Fibroblast of lung (primary cell): ENCODE results near the gene RUNX1. TPM values are rescaled to one million over a fixed set of nuclear protein-coding genes. Genes with fewer than 3 reads are reported as not detected.

Experiments
- DNase-seq, 2 donors: peaks; one replicate each; pipeline versions ENCODE4 v3.0.0 to v3.0.0-alpha.2; 2010; ENCODE audit warnings: low read depth in 2 of 2
- H2AFZ ChIP-seq: 2 replicates; pipeline ENCODE4 v1.5.1; 2012; ENCODE audit warnings: low read length, control low read depth, inconsistent platforms
- H3K27ac ChIP-seq: 2 replicates; pipeline ENCODE4 v1.5.1; 2011; ENCODE audit warnings: low read length, control low read depth; ENCODE audit not compliant: insufficient read depth
- H3K27me3 ChIP-seq: 2 replicates; pipeline ENCODE4 v1.5.1; 2011; ENCODE audit warnings: mild to moderate bottlenecking, low read length; ENCODE audit not compliant: control insufficient read depth, insufficient read depth
- H3K36me3 ChIP-seq: 2 replicates; pipeline ENCODE4 v1.5.1; 2011; ENCODE audit warnings: low read length; ENCODE audit not compliant: control insufficient read depth, insufficient read depth
- H3K4me1 ChIP-seq: 2 replicates; pipeline ENCODE4 v1.5.1; 2011; ENCODE audit warnings: low read length; ENCODE audit not compliant: control insufficient read depth, insufficient read depth; ENCODE audit errors: extremely low read depth
- H3K4me2 ChIP-seq: 2 replicates; pipeline ENCODE4 v1.5.1; 2011; ENCODE audit warnings: low read length, control low read depth; ENCODE audit not compliant: insufficient read depth; ENCODE audit errors: extremely low read depth
- H3K4me3 ChIP-seq, 4 experiments: fragments of 200-600 bp in 1 of 4; sonication (generic) in 1 of 4; replicated peaks in 1 of 4; 2 replicates each; pipeline ENCODE4 v1.5.1; 2011 to 2016; ENCODE audit warnings: low read length in 4 of 4, low read depth in 3 of 4, mild to moderate bottlenecking in 3 of 4, control low read depth in 2 of 4, inconsistent platforms in 1 of 4, mixed read lengths in 1 of 4; ENCODE audit not compliant: insufficient read depth in 1 of 4; ENCODE audit errors: control extremely low read depth in 1 of 4
- H3K79me2 ChIP-seq: 2 replicates; pipeline ENCODE4 v1.5.1; 2012; ENCODE audit warnings: mild to moderate bottlenecking, low read length, inconsistent platforms; ENCODE audit not compliant: control insufficient read depth, insufficient read depth
- H3K9ac ChIP-seq: 2 replicates; pipeline ENCODE4 v1.5.1; 2011; ENCODE audit warnings: mild to moderate bottlenecking, low read length, control low read depth; ENCODE audit not compliant: insufficient read depth
- H3K9me3 ChIP-seq: 2 replicates; pipeline ENCODE4 v1.5.1; 2012; ENCODE audit warnings: low read depth, low read length; ENCODE audit not compliant: control insufficient read depth, insufficient read depth
- H4K20me1 ChIP-seq: 2 replicates; pipeline ENCODE4 v1.5.1; 2011; ENCODE audit warnings: low read length; ENCODE audit not compliant: control insufficient read depth, insufficient read depth; ENCODE audit errors: extremely low read depth
- EZH2 ChIP-seq: IDR thresholded peaks from 2 replicates; pipeline ENCODE4 v1.5.1; 2012; ENCODE audit warnings: low read length, control low read depth, mild to moderate bottlenecking; ENCODE audit errors: missing control alignments
- polyA plus RNA-seq, 2 donors: library from polyadenylated mRNA; depleted of rRNA in 1 of 2; stranded (reverse) in 1 of 2; unstranded in 1 of 2; fragments of >200 nt; gene quantifications; 2 replicates each; pipeline ENCODE4 v1.2.1, GENCODE V29; 2011 to 2012; ENCODE audit warnings: missing spikeins in 1 of 2
- total RNA-seq: library from RNA; depleted of rRNA; stranded (reverse); fragments of >200 nt; gene quantifications from 2 replicates; pipeline ENCODE4 v1.2.1, GENCODE V29; 2014
- TF ChIP-seq, protein P1 (sequence below), 2 donors: IDR thresholded peaks in 1 of 2; conservative IDR thresholded peaks in 1 of 2; 1 replicate in 1 of 2; 2 replicates in 1 of 2; pipeline ENCODE4 v1.5.1; 2011 to 2012; ENCODE audit warnings: low read length in 2 of 2, control low read depth in 1 of 2, inconsistent platforms in 1 of 2, low read depth in 1 of 2, mild to moderate bottlenecking in 1 of 2

The RUNX1 gene
- total and polyA plus RNA-seq, 2 donors (not counting 1 experiment from before 2014, with no cell fraction given): 23.1 to 41.6 TPM

DNA sequence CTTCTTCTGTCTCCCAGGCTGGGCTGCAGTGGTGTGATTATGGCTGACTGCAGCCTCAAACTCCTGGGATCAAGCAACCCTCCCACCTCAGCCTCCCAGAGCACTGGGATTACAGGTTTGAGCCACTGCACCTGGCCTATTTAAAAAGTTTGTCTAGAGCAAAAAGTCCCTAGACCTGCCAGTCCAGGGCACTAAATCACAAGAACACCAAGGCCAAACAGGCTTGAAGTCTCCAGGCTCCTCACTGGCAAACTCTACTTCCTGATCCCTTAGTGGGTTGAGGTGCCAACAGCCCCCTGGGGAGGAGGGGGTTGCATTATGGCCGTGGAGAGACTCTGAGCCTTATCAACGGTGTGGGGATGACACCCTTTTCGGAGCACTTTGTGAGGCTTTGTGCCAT, 304.3 kb downstream of the RUNX1 start:
- Histone ChIP-seq H3K4me3 (no peak overlapping the region), H3K4me1 (peaks cover 3% of the 10 kb centered on the region), H3K9ac (no peak overlapping the region), H4K20me1 (no peaks in the 10 kb centered on the region), H3K9me3 (no peaks in the 10 kb centered on the region), H3K27me3 (no peaks in the 10 kb centered on the region), H2AFZ (no peak overlapping the region), H3K27ac (no peak overlapping the region), H3K79me2 (no peaks in the 10 kb centered on the region), H3K4me2 (no peak overlapping the region), H3K36me3 (no peaks in the 10 kb centered on the region)
- no peak for DNase-seq
- TF ChIP-seq EZH2: no peak
- TF ChIP-seq, protein P1, sequence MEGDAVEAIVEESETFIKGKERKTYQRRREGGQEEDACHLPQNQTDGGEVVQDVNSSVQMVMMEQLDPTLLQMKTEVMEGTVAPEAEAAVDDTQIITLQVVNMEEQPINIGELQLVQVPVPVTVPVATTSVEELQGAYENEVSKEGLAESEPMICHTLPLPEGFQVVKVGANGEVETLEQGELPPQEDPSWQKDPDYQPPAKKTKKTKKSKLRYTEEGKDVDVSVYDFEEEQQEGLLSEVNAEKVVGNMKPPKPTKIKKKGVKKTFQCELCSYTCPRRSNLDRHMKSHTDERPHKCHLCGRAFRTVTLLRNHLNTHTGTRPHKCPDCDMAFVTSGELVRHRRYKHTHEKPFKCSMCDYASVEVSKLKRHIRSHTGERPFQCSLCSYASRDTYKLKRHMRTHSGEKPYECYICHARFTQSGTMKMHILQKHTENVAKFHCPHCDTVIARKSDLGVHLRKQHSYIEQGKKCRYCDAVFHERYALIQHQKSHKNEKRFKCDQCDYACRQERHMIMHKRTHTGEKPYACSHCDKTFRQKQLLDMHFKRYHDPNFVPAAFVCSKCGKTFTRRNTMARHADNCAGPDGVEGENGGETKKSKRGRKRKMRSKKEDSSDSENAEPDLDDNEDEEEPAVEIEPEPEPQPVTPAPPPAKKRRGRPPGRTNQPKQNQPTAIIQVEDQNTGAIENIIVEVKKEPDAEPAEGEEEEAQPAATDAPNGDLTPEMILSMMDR (conservative IDR thresholded peaks at IDR 0.05 in 1 of 2, IDR thresholded peaks at IDR 0.05 in 1 of 2; ENCODE audit: low read depth in 1 of 2, low read length in 2 of 2): no peak

DNA sequence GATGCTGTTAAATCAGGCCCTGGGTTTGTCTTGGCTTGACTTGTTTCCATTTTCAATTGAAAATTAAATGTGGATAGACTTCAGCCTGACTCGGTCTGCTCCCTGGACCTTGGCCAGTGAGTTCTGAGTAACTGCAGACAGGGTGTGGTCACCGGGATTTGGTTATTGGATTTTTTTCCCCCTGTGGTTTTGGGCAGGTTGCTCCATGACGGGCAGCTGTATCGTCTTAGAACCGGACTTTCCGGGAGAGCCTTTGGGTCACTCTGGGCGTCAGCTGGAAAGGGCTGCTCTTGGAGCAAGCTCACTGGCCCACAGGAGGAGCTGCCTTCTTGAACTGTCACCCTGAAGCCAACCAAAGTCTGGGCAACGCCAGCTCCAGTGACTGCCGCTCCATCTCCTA, 305.3 kb downstream of the RUNX1 start:
- no peak overlapping the region for H3K9ac ChIP-seq
- no peaks in the 10 kb centered on the region for H3K36me3 ChIP-seq
- no peaks in the 10 kb centered on the region for H4K20me1 ChIP-seq
- no peaks in the 10 kb centered on the region for H3K79me2 ChIP-seq
- no peak overlapping the region for H3K4me3 ChIP-seq
- peak; percentile 84 for DNase-seq
- no peaks in the 10 kb centered on the region for H3K9me3 ChIP-seq
- H3K27me3 ChIP-seq: no peaks in the 10 kb centered on the region
- no peak overlapping the region for H2AFZ ChIP-seq
- H3K27ac ChIP-seq: no peak overlapping the region
- H3K4me1 ChIP-seq: peaks cover 3% of the 10 kb centered on the region
- no peak overlapping the region for H3K4me2 ChIP-seq
- TF ChIP-seq EZH2: no peak
- TF ChIP-seq, protein P1 (conservative IDR thresholded peaks at IDR 0.05 in 1 of 2, IDR thresholded peaks at IDR 0.05 in 1 of 2; ENCODE audit: low read depth in 1 of 2, low read length in 2 of 2): no peak

DNA sequence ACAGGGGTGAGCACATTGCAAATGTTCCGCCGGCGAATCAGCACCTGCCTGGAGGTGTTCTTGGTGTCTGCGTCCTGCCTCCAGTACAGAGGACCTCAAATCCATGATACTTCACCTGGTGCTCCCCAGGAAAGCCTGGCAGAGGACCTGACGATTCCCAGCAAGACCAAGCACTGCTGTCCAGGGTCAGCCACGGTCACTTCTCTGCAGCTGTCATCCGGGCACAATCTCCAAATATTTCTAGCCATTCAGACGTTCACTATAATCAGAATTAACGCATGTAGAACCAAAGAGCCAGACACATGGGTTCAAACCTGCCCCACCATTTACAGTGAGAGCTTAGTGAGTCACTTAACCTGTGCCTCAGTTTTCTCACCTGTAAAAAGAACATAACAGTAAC, 305.8 kb downstream of the RUNX1 start:
- DNase-seq: no peak
- TF ChIP-seq, protein P1 (conservative IDR thresholded peaks at IDR 0.05 in 1 of 2, IDR thresholded peaks at IDR 0.05 in 1 of 2; ENCODE audit: low read depth in 1 of 2, low read length in 2 of 2): no peak
- no peak for TF ChIP-seq EZH2
- H3K36me3 ChIP-seq: no peaks in the 10 kb centered on the region
- H3K4me3 ChIP-seq: no peak overlapping the region
- no peaks in the 10 kb centered on the region for H3K27me3 ChIP-seq
- H4K20me1 ChIP-seq: no peaks in the 10 kb centered on the region
- no peak overlapping the region for H3K27ac ChIP-seq
- H3K9me3 ChIP-seq: no peaks in the 10 kb centered on the region
- no peak overlapping the region for H2AFZ ChIP-seq
- no peak overlapping the region for H3K4me2 ChIP-seq
- no peak overlapping the region for H3K9ac ChIP-seq
- no peaks in the 10 kb centered on the region for H3K79me2 ChIP-seq
- H3K4me1 ChIP-seq: peaks cover 3% of the 10 kb centered on the region
